Measurements from ENCODE around the gene EHMT1. TPM values are rescaled to one million over a fixed set of nuclear protein-coding genes. Genes with fewer than 3 reads are reported as not detected.

EHMT1 gene
- total and polyA plus RNA-seq, 2 donors: 37.3 to 56.9 TPM

DNA sequence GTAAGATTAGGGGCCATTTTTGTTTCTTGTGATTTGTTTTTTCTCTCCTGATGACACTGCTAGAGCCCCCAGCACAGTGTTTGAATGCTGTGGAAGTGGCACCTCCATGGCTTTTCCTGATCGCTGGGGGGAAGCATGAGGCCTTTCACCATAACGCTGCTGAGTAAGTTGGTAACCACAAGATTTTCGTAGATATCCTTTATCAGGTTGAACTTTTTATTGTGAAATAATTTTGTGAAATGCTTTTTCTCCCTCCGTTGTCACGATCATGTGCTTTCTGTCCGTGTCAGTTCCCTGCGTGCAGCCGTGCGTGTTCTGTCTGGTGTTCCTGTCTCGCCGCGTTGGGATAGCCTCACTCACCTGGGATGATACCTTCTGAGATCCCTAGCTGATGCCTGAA is 59.4 kb downstream of the EHMT1 start:
- WGBS: 75% methylated on average over 12 of the region's 12 CpGs
- Histone ChIP-seq H3K27ac (ENCODE audit: low read depth in 1 of 2, low read length in 1 of 2) (no peak overlapping the region), H3K36me3 (ENCODE audit: control insufficient read depth in 2 of 2, insufficient read depth in 2 of 2, low read length in 1 of 2) (peaks cover 5 to 14% of the 10 kb centered on the region in 2 donors), H3K4me1 (ENCODE audit: control insufficient read depth in 2 of 2, insufficient read depth in 2 of 2, low read length in 2 of 2) (peaks cover 6 to 34% of the 10 kb centered on the region in 2 donors), H3K4me3 (ENCODE audit: low read length in 2 of 2) (no peak overlapping the region), H3K9me3 (ENCODE audit: control insufficient read depth in 2 of 2, insufficient read depth in 1 of 2, low read length in 1 of 2) (no peaks in the 10 kb centered on the region), H3K27me3 (ENCODE audit: control insufficient read depth in 2 of 2, insufficient read depth in 1 of 2, low read length in 1 of 2) (no peaks in the 10 kb centered on the region)
- DNase-seq (ENCODE audit: low read depth in 6 of 9, low spot score in 9 of 9): no peak

DNA sequence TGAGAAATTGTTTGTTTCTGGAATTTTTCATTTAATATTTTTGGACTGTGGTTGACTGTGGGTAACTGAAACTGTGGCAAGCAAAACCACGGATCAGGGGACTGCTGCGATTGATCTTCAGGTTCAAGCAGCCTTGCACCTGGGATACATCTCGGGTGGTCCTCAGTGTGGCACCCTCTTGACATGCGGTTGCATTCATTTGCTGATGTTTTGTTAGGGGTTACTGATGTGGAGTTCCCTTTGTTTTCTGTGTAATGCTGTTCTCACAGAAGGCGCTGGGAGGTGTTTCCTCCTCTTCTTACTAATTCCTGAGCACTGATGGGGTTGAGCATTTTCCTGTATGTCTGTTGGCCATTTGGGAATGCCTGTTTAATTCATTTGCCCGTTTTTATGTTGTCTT is 60.4 kb downstream of the EHMT1 start:
- Histone ChIP-seq H3K4me3 (ENCODE audit: low read length in 2 of 2) (no peak overlapping the region), H3K9me3 (ENCODE audit: control insufficient read depth in 2 of 2, insufficient read depth in 1 of 2, low read length in 1 of 2) (no peaks in the 10 kb centered on the region), H3K27me3 (ENCODE audit: control insufficient read depth in 2 of 2, insufficient read depth in 1 of 2, low read length in 1 of 2) (no peaks in the 10 kb centered on the region), H3K4me1 (ENCODE audit: control insufficient read depth in 2 of 2, insufficient read depth in 2 of 2, low read length in 2 of 2) (peaks cover 6 to 33% of the 10 kb centered on the region in 2 donors), H3K27ac (ENCODE audit: low read depth in 1 of 2, low read length in 1 of 2) (peak overlapping the region in 1 of 2 donors; percentile 28), H3K36me3 (ENCODE audit: control insufficient read depth in 2 of 2, insufficient read depth in 2 of 2, low read length in 1 of 2) (peaks cover 5 to 14% of the 10 kb centered on the region in 2 donors)
- peak in 6 of 9 donors; percentile 8 to 66 (median 24) for DNase-seq (ENCODE audit: low read depth in 6 of 9, low spot score in 9 of 9)
- 18% methylated on average over 6 of the region's 6 CpGs for WGBS

DNA sequence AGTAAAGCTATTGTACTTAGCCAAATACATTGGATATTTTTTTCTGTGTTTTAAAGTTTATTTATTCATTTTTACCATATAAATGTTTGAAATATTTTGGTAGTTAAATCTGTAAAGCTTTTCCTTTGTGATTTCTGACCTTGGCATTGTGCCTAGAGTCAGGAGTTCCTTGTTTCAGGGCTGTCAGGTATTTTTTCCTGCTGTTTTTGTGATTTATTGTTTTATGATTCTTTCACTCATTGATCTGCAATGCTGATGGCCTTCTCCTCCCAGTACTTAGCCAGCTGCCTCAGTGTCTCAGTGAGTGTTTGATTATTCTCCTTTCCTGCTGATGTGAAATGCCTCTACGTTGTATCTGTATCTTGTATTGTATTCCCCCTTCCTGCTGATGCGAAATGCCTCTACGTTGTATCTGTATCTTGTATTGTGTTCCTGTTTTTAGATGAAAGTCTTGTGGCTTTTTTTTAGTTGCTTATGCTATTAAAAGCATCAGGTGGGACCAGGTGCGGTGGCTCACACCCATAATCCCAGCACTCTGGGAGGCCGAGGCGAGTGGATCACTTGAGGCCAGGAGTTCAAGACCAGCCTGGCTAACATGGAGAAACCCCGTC is 61.0 kb downstream of the EHMT1 start:
- peak overlapping the region in 1 of 2 donors; percentile 28 for H3K27ac ChIP-seq (ENCODE audit: low read depth in 1 of 2, low read length in 1 of 2)

DNA sequence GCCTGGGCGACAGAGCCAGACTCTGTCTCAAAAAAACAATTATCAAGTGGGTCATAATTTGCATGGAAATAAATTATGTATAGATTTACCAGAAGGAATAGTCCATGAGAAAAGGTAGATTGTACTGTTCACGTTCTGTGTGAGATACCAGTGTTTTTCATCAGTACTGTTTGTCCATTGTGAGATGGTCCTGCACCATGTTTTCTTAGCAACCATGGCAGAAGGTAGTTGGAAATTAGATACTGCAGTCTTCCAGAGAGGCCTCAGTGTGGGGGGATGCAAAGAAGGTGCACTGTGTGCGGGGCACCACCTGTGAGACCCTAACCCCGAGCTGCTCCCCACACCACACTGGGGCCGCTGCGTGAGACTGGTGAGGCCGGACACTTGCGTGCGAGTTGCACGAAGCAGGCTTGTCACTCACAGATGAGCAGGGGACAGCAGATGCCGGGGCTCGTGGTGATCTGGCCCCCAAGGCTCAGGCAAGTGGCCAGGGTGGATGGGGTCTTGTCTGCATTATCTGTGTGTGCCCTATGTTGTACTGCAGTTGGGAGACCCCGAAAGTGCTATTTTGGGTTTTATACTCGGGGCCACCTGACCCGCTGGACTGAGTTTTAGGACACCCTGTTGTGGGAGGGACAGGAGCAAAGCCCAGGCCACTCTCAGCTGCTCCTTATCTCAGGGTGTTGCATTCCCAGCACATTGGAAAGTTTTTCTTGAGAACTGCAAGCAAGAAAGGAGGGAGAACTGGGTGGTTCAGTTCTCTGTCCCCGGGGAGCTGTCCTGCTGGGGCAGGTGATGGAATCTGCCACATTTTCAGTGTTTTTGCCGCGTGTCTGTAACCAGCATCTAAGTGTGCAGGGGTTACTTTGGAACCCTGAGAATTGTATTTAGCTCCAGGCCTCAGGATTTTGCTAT is 61.9 kb downstream of the EHMT1 start:
- Histone ChIP-seq H3K27ac (ENCODE audit: low read depth in 1 of 2, low read length in 1 of 2) (no peak overlapping the region), H3K36me3 (ENCODE audit: control insufficient read depth in 2 of 2, insufficient read depth in 2 of 2, low read length in 1 of 2) (peaks cover 5 to 14% of the 10 kb centered on the region in 2 donors), H3K4me3 (ENCODE audit: low read length in 2 of 2) (no peak overlapping the region), H3K27me3 (ENCODE audit: control insufficient read depth in 2 of 2, insufficient read depth in 1 of 2, low read length in 1 of 2) (no peaks in the 10 kb centered on the region), H3K9me3 (ENCODE audit: control insufficient read depth in 2 of 2, insufficient read depth in 1 of 2, low read length in 1 of 2) (no peaks in the 10 kb centered on the region), H3K4me1 (ENCODE audit: control insufficient read depth in 2 of 2, insufficient read depth in 2 of 2, low read length in 2 of 2) (peaks cover 6 to 33% of the 10 kb centered on the region in 2 donors)
- no peak for DNase-seq (ENCODE audit: low read depth in 6 of 9, low spot score in 9 of 9)
- 96% methylated on average over 18 of the region's 18 CpGs for WGBS

More for the DNA sequence above, 61.0 kb downstream of the EHMT1 start:
- 65% methylated on average over 7 of the region's 7 CpGs for WGBS
- Histone ChIP-seq H3K27me3 (ENCODE audit: control insufficient read depth in 2 of 2, insufficient read depth in 1 of 2, low read length in 1 of 2) (no peaks in the 10 kb centered on the region), H3K36me3 (ENCODE audit: control insufficient read depth in 2 of 2, insufficient read depth in 2 of 2, low read length in 1 of 2) (peaks cover 5 to 14% of the 10 kb centered on the region in 2 donors), H3K9me3 (ENCODE audit: control insufficient read depth in 2 of 2, insufficient read depth in 1 of 2, low read length in 1 of 2) (no peaks in the 10 kb centered on the region), H3K4me3 (ENCODE audit: low read length in 2 of 2) (no peak overlapping the region), H3K4me1 (ENCODE audit: control insufficient read depth in 2 of 2, insufficient read depth in 2 of 2, low read length in 2 of 2) (peaks cover 6 to 33% of the 10 kb centered on the region in 2 donors)
- no peak for DNase-seq (ENCODE audit: low read depth in 6 of 9, low spot score in 9 of 9)

DNA sequence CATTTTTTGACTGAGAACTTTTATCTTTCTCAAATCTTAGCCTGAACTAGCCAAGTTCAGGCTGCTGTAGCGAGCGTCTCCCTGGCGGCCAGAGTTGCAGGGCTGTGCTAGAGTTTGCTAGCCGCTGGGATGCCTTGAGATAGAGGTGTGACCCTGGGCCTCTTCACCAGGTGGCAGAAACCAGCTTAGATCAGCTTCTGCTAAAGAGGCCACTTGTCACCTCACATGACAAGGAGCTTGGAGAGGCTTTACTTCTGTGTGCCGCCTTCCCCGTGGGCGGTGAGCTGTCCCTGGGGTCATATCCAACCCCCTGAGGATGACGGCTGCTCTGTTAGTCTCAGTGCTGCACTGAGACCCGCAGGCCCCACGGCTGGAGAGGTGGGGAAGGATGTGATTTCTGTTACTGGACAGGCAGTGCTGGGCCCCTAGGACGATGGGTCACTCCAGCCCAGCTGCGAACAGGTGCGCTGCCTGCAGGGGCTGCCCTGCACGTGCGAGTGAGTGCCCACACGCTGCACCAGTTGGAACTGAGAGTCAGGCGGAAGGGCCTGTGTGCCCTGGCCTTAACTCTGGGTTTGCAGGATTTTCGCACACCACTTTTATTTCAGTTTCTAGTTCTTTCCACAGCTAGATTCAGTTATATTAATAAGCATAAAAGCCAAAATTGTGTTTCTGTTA is 63.8 kb downstream of the EHMT1 start:
- WGBS: 94% methylated on average over 18 of the region's 18 CpGs
- H3K9me3 ChIP-seq (ENCODE audit: control insufficient read depth in 2 of 2, insufficient read depth in 1 of 2, low read length in 1 of 2): no peaks in the 10 kb centered on the region
- DNase-seq (ENCODE audit: low read depth in 6 of 9, low spot score in 9 of 9): no peak
- H3K27me3 ChIP-seq (ENCODE audit: control insufficient read depth in 2 of 2, insufficient read depth in 1 of 2, low read length in 1 of 2): no peaks in the 10 kb centered on the region
- H3K27ac ChIP-seq (ENCODE audit: low read depth in 1 of 2, low read length in 1 of 2): no peak overlapping the region
- H3K36me3 ChIP-seq (ENCODE audit: control insufficient read depth in 2 of 2, insufficient read depth in 2 of 2, low read length in 1 of 2): peaks cover 5 to 10% of the 10 kb centered on the region in 2 donors
- H3K4me1 ChIP-seq (ENCODE audit: control insufficient read depth in 2 of 2, insufficient read depth in 2 of 2, low read length in 2 of 2): peaks cover 6 to 33% of the 10 kb centered on the region in 2 donors
- no peak overlapping the region for H3K4me3 ChIP-seq (ENCODE audit: low read length in 2 of 2)

DNA sequence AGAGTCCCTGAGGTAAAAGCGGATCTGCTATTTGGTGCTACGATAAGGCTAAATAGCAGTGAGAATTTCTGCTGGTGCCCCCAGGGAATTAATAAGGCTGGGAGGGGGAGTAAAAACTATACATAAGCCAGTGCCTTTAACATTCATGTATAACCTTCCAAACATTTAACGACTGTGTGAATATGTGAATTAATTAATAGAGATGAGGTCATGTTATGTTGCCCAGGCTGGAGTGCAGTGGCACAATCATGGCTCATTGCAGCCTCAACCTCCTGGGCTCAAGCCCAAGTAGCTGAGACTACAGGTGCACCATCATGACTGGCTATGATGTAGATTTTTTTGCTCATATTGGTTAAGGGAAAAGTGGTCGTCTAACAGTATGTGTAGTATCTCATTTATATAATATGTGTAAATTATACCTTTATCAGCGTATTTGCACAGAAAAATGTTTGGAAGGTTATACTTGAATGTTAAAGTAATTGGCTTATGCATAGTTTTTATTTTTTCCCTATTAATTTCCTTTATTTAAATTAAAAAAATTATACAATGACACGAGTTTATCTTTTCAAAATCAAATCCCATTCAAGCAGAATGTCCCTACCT is 64.6 kb downstream of the EHMT1 start:
- Histone ChIP-seq H3K4me1 (ENCODE audit: control insufficient read depth in 2 of 2, insufficient read depth in 2 of 2, low read length in 2 of 2) (peaks cover 6 to 29% of the 10 kb centered on the region in 2 donors), H3K36me3 (ENCODE audit: control insufficient read depth in 2 of 2, insufficient read depth in 2 of 2, low read length in 1 of 2) (peaks cover 2 to 10% of the 10 kb centered on the region in 2 donors), H3K27me3 (ENCODE audit: control insufficient read depth in 2 of 2, insufficient read depth in 1 of 2, low read length in 1 of 2) (no peaks in the 10 kb centered on the region), H3K9me3 (ENCODE audit: control insufficient read depth in 2 of 2, insufficient read depth in 1 of 2, low read length in 1 of 2) (no peaks in the 10 kb centered on the region), H3K27ac (ENCODE audit: low read depth in 1 of 2, low read length in 1 of 2) (no peak overlapping the region), H3K4me3 (ENCODE audit: low read length in 2 of 2) (no peak overlapping the region)
- 97% methylated on average over 6 of the region's 6 CpGs for WGBS
- DNase-seq (ENCODE audit: low read depth in 6 of 9, low spot score in 9 of 9): no peak

DNA sequence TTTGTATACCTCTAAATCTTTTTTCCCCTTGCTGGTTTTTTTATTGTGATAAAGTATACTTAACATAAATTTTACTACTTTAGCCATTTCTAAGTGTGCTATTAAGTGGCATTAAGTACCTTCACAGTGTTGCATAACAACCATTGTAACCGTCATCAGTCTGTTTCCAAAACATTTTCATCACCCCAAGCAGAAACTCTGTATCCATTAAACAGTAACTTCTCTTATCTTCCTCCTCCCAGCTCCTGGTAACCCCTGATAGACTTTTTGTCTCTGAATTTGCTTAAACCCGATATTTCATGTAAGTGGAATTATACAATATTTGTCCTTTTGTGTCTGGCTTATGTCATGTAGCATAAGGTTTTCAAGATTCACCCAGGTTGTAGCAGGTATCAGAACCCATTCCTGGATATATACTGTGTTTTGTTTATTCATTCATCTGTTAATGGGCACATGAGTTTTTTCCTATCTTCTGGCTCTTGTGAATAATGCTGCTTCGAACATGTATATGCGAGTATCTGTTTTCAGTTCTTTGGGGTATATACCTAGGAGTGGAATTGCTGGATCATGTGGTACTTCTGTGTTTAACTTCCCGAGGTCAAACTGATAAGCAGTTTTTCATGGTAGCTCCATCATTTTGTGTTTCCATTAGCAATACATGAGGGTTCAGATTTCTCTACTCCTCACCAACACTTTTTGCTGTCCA is 66.4 kb downstream of the EHMT1 start:
- H3K4me1 ChIP-seq (ENCODE audit: control insufficient read depth in 2 of 2, insufficient read depth in 2 of 2, low read length in 2 of 2): peaks cover under 1 to 11% of the 10 kb centered on the region in 2 donors
- 97% methylated on average over 5 of the region's 5 CpGs for WGBS
- no peaks in the 10 kb centered on the region for H3K27me3 ChIP-seq (ENCODE audit: control insufficient read depth in 2 of 2, insufficient read depth in 1 of 2, low read length in 1 of 2)
- no peak for DNase-seq (ENCODE audit: low read depth in 6 of 9, low spot score in 9 of 9)
- peaks cover 2 to 10% of the 10 kb centered on the region in 2 donors for H3K36me3 ChIP-seq (ENCODE audit: control insufficient read depth in 2 of 2, insufficient read depth in 2 of 2, low read length in 1 of 2)
- no peak overlapping the region for H3K27ac ChIP-seq (ENCODE audit: low read depth in 1 of 2, low read length in 1 of 2)
- no peaks in the 10 kb centered on the region for H3K9me3 ChIP-seq (ENCODE audit: control insufficient read depth in 2 of 2, insufficient read depth in 1 of 2, low read length in 1 of 2)
- H3K4me3 ChIP-seq (ENCODE audit: low read length in 2 of 2): no peak overlapping the region

DNA sequence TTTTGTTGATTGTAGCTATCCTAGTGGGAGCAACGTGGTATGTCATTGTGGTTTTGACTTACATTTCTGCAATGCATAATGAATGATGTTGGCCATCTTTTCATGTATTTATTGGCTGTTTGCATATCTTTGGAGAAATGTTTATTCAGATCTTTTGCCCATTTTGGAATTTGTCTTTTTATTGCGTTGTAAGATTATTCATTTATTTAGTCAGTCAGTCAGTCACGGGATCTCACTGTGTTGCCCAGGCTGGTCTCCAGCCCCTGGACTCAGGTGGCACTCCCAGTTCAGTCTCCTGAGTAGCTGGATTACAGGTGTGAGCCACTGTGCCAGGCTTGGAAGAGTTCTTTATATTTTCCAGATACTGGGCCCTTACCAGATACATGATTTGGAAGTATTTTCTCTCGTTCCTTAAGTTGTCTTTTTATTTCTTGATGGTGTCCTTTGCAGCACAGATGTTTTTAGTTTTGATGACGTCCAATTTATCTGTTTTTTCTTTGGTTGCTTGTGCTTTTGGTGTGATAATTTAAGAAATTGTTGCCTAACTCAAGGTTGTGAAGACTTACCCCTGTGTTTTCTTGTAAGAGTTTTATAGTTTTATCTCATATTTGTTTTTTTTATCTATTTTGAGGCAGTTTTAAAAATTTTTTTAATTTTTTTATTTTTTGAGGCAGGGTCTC is 67.1 kb downstream of the EHMT1 start:
- DNase-seq (ENCODE audit: low read depth in 6 of 9, low spot score in 9 of 9): no peak
- no peaks in the 10 kb centered on the region for H3K27me3 ChIP-seq (ENCODE audit: control insufficient read depth in 2 of 2, insufficient read depth in 1 of 2, low read length in 1 of 2)
- H3K36me3 ChIP-seq (ENCODE audit: control insufficient read depth in 2 of 2, insufficient read depth in 2 of 2, low read length in 1 of 2): peaks cover 0 to 10% of the 10 kb centered on the region in 2 donors
- H3K4me1 ChIP-seq (ENCODE audit: control insufficient read depth in 2 of 2, insufficient read depth in 2 of 2, low read length in 2 of 2): peaks cover 0 to 5% of the 10 kb centered on the region in 2 donors
- no peak overlapping the region for H3K27ac ChIP-seq (ENCODE audit: low read depth in 1 of 2, low read length in 1 of 2)
- no peaks in the 10 kb centered on the region for H3K9me3 ChIP-seq (ENCODE audit: control insufficient read depth in 2 of 2, insufficient read depth in 1 of 2, low read length in 1 of 2)
- H3K4me3 ChIP-seq (ENCODE audit: low read length in 2 of 2): no peak overlapping the region
- WGBS: 98% methylated on average over 5 of the region's 5 CpGs
